Measurements from ENCODE around the gene ZDHHC18. TPM values are rescaled to one million over a fixed set of nuclear protein-coding genes. Genes with fewer than 3 reads are reported as not detected.

Gene ZDHHC18
- total and polyA plus RNA-seq, 9 donors, result 9.5 to 15.8 (median 12.3) TPM

DNA sequence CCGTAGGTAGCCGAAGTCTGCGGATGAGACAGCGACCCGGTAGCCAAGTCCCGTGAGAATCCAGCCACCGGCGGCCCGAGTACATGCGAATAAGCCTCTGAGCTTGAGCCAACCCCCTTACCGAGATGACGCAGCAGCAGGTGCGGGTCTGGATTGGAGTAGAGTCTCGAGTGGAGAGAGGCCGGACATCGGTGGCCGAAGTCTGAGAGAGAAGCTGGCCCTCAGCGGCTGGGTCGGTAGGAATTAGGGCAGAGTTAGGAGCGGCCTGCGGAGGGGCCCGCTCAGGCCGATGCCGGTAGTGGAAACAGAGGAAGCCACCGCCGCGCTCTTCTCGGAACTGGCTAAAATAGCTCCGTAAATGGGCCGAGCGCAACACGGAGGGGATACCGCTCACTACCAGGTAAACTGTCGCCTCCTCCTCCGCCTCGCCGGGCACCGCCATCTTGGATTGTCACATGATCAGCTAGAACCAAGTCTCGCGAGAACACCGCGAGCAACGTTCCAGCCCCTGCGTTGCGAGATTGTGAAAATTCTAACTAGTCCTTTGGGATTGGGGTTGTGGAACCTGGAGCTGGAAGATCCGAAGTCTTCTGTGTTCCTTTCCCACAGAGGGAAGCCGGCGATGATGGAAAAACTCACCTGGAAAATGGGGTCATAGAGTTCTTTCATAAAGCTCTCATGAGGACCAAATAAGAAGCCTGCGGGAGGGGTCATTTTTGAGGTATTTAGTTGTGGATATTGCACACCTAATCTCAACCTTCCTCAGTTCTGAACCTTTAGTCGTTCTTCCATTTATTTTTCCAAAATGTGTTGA is 73.7 kb downstream of the ZDHHC18 start, which contains the start of gene GPATCH3:
GPATCH3 (minus strand) TSS at position 467 of the 814 bp plus-strand sequence; CDS start at position 442, 25 bp downstream.
- Histone ChIP-seq H3K9me3 (no peaks in the 10 kb centered on the region), H3K4me1 (ENCODE audit: insufficient read depth) (peaks cover 2% of the 10 kb centered on the region), H3K36me3 (no peaks in the 10 kb centered on the region), H3K27ac (peak within 1 kb of the TSS; percentile 17 to 54), H3K27me3 (no peaks in the 10 kb centered on the region), H3K4me3 (peak within 1 kb of the TSS; percentile 99)
- intact Hi-C loops (cut with DNase I), result no loop called here
- TF ChIP-seq POLR2A (IDR thresholded peaks at IDR 0.05) (no peak), EP300 (IDR thresholded peaks at IDR 0.05) (no peak)
- TF ChIP-seq, protein P1, sequence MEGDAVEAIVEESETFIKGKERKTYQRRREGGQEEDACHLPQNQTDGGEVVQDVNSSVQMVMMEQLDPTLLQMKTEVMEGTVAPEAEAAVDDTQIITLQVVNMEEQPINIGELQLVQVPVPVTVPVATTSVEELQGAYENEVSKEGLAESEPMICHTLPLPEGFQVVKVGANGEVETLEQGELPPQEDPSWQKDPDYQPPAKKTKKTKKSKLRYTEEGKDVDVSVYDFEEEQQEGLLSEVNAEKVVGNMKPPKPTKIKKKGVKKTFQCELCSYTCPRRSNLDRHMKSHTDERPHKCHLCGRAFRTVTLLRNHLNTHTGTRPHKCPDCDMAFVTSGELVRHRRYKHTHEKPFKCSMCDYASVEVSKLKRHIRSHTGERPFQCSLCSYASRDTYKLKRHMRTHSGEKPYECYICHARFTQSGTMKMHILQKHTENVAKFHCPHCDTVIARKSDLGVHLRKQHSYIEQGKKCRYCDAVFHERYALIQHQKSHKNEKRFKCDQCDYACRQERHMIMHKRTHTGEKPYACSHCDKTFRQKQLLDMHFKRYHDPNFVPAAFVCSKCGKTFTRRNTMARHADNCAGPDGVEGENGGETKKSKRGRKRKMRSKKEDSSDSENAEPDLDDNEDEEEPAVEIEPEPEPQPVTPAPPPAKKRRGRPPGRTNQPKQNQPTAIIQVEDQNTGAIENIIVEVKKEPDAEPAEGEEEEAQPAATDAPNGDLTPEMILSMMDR (IDR thresholded peaks at IDR 0.05), result no peak
- WGBS, 3 donors, result 0 to 1% (median 0%) methylated on average over 50 of the region's 50 CpGs
- peak; percentile 91 to 96 (median 95) for DNase-seq

DNA sequence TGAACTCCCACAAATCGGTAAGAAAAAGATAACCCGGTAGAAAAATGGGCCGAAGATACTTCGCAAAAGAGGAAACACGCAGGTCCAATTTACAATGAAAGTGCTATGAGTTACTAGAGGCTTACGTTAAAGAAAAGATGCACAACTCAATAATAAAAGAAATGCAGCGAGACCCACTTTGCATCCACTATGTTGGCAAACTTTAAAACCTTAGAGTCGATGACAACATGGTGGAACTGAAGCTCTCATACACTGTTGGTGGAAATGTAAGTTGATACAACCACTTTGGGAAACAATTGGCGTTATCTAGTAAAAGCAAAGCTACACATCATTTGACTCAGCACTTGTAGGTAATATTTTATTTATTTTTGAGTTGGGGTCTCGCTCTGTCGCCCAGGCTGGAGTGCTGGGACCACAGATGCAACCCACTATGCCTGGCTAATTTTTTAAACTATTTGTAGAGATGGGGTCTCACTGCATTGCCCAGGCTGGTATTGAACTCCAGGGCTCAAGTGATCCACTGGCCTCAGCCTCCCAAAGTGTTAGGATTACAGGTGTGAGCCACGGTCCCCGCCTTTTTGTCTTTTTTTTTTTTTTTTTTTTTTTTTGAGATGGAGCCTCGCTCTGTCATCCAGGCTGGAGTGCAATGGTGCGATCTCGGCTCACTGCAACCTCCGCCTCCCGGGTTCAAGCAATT is 74.5 kb downstream of the ZDHHC18 start:
- Histone ChIP-seq H3K36me3 (no peaks in the 10 kb centered on the region), H3K27ac (peak overlapping the region in 1 of 2 donors; percentile 54), H3K27me3 (no peaks in the 10 kb centered on the region), H3K4me3 (peak overlapping the region; percentile 99), H3K4me1 (ENCODE audit: insufficient read depth) (peaks cover 2% of the 10 kb centered on the region), H3K9me3 (no peaks in the 10 kb centered on the region)
- intact Hi-C loops (cut with DNase I), result no loop called here
- no peak for DNase-seq
- TF ChIP-seq POLR2A (IDR thresholded peaks at IDR 0.05) (no peak), EP300 (IDR thresholded peaks at IDR 0.05) (no peak)
- TF ChIP-seq, protein P1 (IDR thresholded peaks at IDR 0.05), result no peak
- WGBS, 3 donors, result 59 to 67% (median 62%) methylated on average over 18 of the region's 18 CpGs

Small RNA genes lying within 50 kb of the gene (small RNA-seq; reads per million reads assigned to genes)
- not detected for gene RN7SL165P

Other genes starting within 250 kb of the ZDHHC18 start
- 100 to 1,000 TPM in 1 of 7 donors, 10 to 100 TPM in 6; 28.5 to 102 (median 77.5) TPM for gene ARID1A, start 130.7 kb upstream of the ZDHHC18 start, total RNA-seq
- 10 to 100 TPM; 27.6 to 40.1 TPM for gene ARID1A, start 130.7 kb upstream of the ZDHHC18 start, polyA plus RNA-seq
- gene PIGV, start 38.7 kb upstream of the ZDHHC18 start, total RNA-seq, result 10 to 100 TPM in 5 of 7 donors, 1 to 10 TPM in 2; 9.2 to 15.4 (median 10.5) TPM
- gene PIGV, start 38.7 kb upstream of the ZDHHC18 start, polyA plus RNA-seq, result 10 to 100 TPM; 12.4 to 13.3 TPM
- gene SFN, start 36.5 kb downstream of the ZDHHC18 start, total RNA-seq, result under 1 TPM in 5 of 7 donors, not detected in 2; 0.35 to 0.80 (median 0.37) TPM
- gene SFN, start 36.5 kb downstream of the ZDHHC18 start, polyA plus RNA-seq, result under 1 TPM in 1 of 2 donors, not detected in 1; 0.17 TPM
- 10 to 100 TPM in 5 of 7 donors, 1 to 10 TPM in 2; 6.9 to 27.8 (median 20.4) TPM for gene GPN2, start 63.6 kb downstream of the ZDHHC18 start, total RNA-seq
- gene GPN2, start 63.6 kb downstream of the ZDHHC18 start, polyA plus RNA-seq, result 10 to 100 TPM; 14.6 to 20.9 TPM
- 10 to 100 TPM in 5 of 7 donors, 1 to 10 TPM in 2; 3.1 to 16.4 (median 11.3) TPM for gene GPATCH3, start 73.8 kb downstream of the ZDHHC18 start, total RNA-seq
- gene GPATCH3, start 73.8 kb downstream of the ZDHHC18 start, polyA plus RNA-seq, result 1 to 10 TPM; 7.6 to 9.6 TPM
- under 1 TPM in 1 of 7 donors, not detected in 6; 0.18 TPM for gene NR0B2, start 87.3 kb downstream of the ZDHHC18 start, total RNA-seq
- under 1 TPM in 1 of 2 donors, not detected in 1; 0.18 TPM for gene NR0B2, start 87.3 kb downstream of the ZDHHC18 start, polyA plus RNA-seq
- 10 to 100 TPM; 32.8 to 66.9 (median 57.1) TPM for gene NUDC, start 95.1 kb downstream of the ZDHHC18 start, total RNA-seq
- gene NUDC, start 95.1 kb downstream of the ZDHHC18 start, polyA plus RNA-seq, result 10 to 100 TPM; 57.6 to 76.7 TPM
- gene KDF1, start 133.8 kb downstream of the ZDHHC18 start, total RNA-seq, result 10 to 100 TPM in 1 of 7 donors, 1 to 10 TPM in 1, under 1 TPM in 2, not detected in 3; 0.59 to 11.0 (median 0.84) TPM
- gene KDF1, start 133.8 kb downstream of the ZDHHC18 start, polyA plus RNA-seq, result under 1 TPM in 1 of 2 donors, not detected in 1; 0.08 TPM
- gene TRNP1, start 167.0 kb downstream of the ZDHHC18 start, total RNA-seq, result 10 to 100 TPM in 1 of 7 donors, 1 to 10 TPM in 3, under 1 TPM in 3; 0.25 to 23.8 (median 2.9) TPM
- 10 to 100 TPM in 1 of 2 donors, 1 to 10 TPM in 1; 4.2 to 18.0 TPM for gene TRNP1, start 167.0 kb downstream of the ZDHHC18 start, polyA plus RNA-seq
- gene TENT5B, start 186.2 kb downstream of the ZDHHC18 start, total RNA-seq, result 1 to 10 TPM in 6 of 7 donors, under 1 TPM in 1; 0.33 to 7.4 (median 2.3) TPM
- gene TENT5B, start 186.2 kb downstream of the ZDHHC18 start, polyA plus RNA-seq, result 1 to 10 TPM; 2.9 to 5.3 TPM